ENCODE measurements around the gene LHFPL5.

GRCh38 chr6:35823601-35824000 is 18.4 kb downstream of the LHFPL5 start:
- TF ChIP-seq CTCF (IDR thresholded peaks at IDR 0.05): no peak
- no peak for TF ChIP-seq POLR2A (IDR thresholded peaks at IDR 0.05)

Data from uterus (tissue), 2 donors.